WTC11 (cell line): ENCODE data around the gene RASEF. TPM values are rescaled to one million over a fixed set of nuclear protein-coding genes. Genes with fewer than 3 reads are reported as not detected.
"Not testable (repeated sequence)": the region's sequence is repeated elsewhere in the genome, so short reads cannot be mapped to it uniquely, and the experiment has no call there.

ENCODE experiments used
- ATAC-seq: fragments of 200-7000 bp; cut with Tn5 transposase; 2 replicates; pipeline ENCODE4 v1.10.0; 2021; ENCODE audit warnings: mild to moderate bottlenecking, moderate library complexity
- CTCF ChIA-PET: fragments of 300-600 bp; sonication (Branson Sonifier 250); formaldehyde crosslinking; loops from one replicate; lab custom pipeline; 2021; ENCODE audit warnings: antibody characterized with exemption; lab: Charles Lee
- POLR2A ChIA-PET: fragments of 350-600 bp; sonication (Branson Sonifier 250); formaldehyde crosslinking; loops from one replicate; lab custom pipeline; 2021; ENCODE audit warnings: antibody characterized with exemption; lab: Charles Lee
- DNase-seq: peaks from one replicate; pipeline ENCODE4 v3.0.0; 2021; ENCODE audit warnings: low spot score
- H3K27ac Mint-ChIP-seq: 2 replicates; pipeline ENCODE4 v1.8.0; 2021; ENCODE audit warnings: mixed read lengths
- H3K27me3 Mint-ChIP-seq: 2 replicates; pipeline ENCODE4 v1.8.0; 2021; ENCODE audit warnings: low read depth, mild to moderate bottlenecking, moderate library complexity, mixed read lengths
- H3K36me3 Mint-ChIP-seq: 2 replicates; pipeline ENCODE4 v1.8.0; 2021; ENCODE audit warnings: mixed read lengths
- H3K4me1 Mint-ChIP-seq: 2 replicates; pipeline ENCODE4 v1.8.0; 2022; ENCODE audit warnings: mixed read lengths
- H3K4me3 Mint-ChIP-seq: 2 replicates; pipeline ENCODE4 v1.8.0; 2021; ENCODE audit warnings: mild to moderate bottlenecking, moderate library complexity, mixed read lengths
- H3K9me3 Mint-ChIP-seq: 2 replicates; pipeline ENCODE4 v1.8.0; 2021; ENCODE audit warnings: mixed read lengths
- ATF1 ChIP-seq: sonication (generic); formaldehyde crosslinking; IDR thresholded peaks from 2 replicates; pipeline ENCODE4 v1.8.1; 2023; ENCODE audit warnings: mild to moderate bottlenecking, moderate library complexity, missing genetic modification reagents
- ATF3 ChIP-seq: sonication (generic); formaldehyde crosslinking; conservative IDR thresholded peaks from 2 replicates; pipeline ENCODE4 v1.8.1; 2022; ENCODE audit warnings: mild to moderate bottlenecking, missing genetic modification reagents
- CBFB ChIP-seq: sonication (generic); formaldehyde crosslinking; IDR thresholded peaks from 2 replicates; pipeline ENCODE4 v1.8.1; 2022; ENCODE audit warnings: mild to moderate bottlenecking, low read depth, missing genetic modification reagents
- CREM ChIP-seq: sonication (generic); formaldehyde crosslinking; IDR thresholded peaks from 2 replicates; pipeline ENCODE4 v1.8.1; 2022; ENCODE audit warnings: mild to moderate bottlenecking, missing genetic modification reagents, moderate library complexity
- GABPB1 ChIP-seq: sonication (generic); formaldehyde crosslinking; IDR thresholded peaks from 2 replicates; pipeline ENCODE4 v1.8.1; 2023; ENCODE audit warnings: mild to moderate bottlenecking, missing genetic modification reagents
- GTF2I ChIP-seq: fragments of 250-450 bp; sonication (Bioruptor Pico); conservative IDR thresholded peaks from 2 replicates; pipeline ENCODE4 v1.4.0; 2021; ENCODE audit warnings: mild to moderate bottlenecking
- MXD4 ChIP-seq: fragments of 250-450 bp; sonication (Bioruptor Pico); IDR thresholded peaks from 2 replicates; pipeline ENCODE4 v1.8.0; 2021; ENCODE audit warnings: mild to moderate bottlenecking, moderate library complexity, borderline replicate concordance
- NR2C2 ChIP-seq: sonication (generic); formaldehyde crosslinking; IDR thresholded peaks from 2 replicates; pipeline ENCODE4 v1.8.0; 2022; ENCODE audit warnings: mild to moderate bottlenecking, missing genetic modification reagents
- SMAD3 ChIP-seq: sonication (generic); formaldehyde crosslinking; IDR thresholded peaks from 2 replicates; pipeline ENCODE4 v1.8.0; 2022; ENCODE audit warnings: missing genetic modification reagents, mild to moderate bottlenecking, borderline replicate concordance
- ZNF281 ChIP-seq: sonication (generic); formaldehyde crosslinking; IDR thresholded peaks from 2 replicates; pipeline ENCODE4 v1.8.0; 2023; ENCODE audit warnings: mild to moderate bottlenecking, missing genetic modification reagents
- total RNA-seq: library from RNA; stranded (reverse); gene quantifications from 3 replicates; pipeline ENCODE4 v1.2.3, GENCODE V29; 2021
- TF ChIP-seq, protein P1 (sequence below): sonication (generic); formaldehyde crosslinking; IDR thresholded peaks from 2 replicates; pipeline ENCODE4 v1.8.1; 2023; ENCODE audit warnings: mild to moderate bottlenecking, missing genetic modification reagents, borderline replicate concordance

RASEF gene
- total RNA-seq, 1 experiment from 2014 or later: 6.5 TPM

GRCh38 chr9:82940376-82940775 lies 122.6 kb downstream of the RASEF start (continued):
- TF ChIP-seq, protein P1, sequence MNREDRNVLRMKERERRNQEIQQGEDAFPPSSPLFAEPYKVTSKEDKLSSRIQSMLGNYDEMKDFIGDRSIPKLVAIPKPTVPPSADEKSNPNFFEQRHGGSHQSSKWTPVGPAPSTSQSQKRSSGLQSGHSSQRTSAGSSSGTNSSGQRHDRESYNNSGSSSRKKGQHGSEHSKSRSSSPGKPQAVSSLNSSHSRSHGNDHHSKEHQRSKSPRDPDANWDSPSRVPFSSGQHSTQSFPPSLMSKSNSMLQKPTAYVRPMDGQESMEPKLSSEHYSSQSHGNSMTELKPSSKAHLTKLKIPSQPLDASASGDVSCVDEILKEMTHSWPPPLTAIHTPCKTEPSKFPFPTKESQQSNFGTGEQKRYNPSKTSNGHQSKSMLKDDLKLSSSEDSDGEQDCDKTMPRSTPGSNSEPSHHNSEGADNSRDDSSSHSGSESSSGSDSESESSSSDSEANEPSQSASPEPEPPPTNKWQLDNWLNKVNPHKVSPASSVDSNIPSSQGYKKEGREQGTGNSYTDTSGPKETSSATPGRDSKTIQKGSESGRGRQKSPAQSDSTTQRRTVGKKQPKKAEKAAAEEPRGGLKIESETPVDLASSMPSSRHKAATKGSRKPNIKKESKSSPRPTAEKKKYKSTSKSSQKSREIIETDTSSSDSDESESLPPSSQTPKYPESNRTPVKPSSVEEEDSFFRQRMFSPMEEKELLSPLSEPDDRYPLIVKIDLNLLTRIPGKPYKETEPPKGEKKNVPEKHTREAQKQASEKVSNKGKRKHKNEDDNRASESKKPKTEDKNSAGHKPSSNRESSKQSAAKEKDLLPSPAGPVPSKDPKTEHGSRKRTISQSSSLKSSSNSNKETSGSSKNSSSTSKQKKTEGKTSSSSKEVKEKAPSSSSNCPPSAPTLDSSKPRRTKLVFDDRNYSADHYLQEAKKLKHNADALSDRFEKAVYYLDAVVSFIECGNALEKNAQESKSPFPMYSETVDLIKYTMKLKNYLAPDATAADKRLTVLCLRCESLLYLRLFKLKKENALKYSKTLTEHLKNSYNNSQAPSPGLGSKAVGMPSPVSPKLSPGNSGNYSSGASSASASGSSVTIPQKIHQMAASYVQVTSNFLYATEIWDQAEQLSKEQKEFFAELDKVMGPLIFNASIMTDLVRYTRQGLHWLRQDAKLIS (CRISPR knock-in tag): no peak

DNA sequence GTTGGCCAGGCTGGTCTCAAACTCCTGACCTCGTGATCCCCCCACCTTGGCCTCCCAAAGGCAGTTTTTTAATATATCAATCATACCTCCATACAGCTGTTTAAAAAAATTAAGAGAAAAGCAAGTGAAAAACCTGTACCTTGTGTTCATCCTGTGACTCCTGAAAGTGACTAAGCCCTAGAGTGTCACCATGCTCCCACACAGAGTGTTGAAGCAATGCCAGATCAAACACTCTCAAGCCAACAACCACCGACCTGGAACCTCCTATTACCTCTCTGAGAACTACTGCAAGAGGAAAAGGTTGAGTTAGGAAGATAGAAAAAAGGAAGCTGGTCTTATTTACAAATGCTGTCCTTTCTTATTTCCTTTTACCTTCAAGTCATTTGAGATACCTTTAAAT lies 123.5 kb downstream of the RASEF start:
- ATAC-seq: no peak

DNA sequence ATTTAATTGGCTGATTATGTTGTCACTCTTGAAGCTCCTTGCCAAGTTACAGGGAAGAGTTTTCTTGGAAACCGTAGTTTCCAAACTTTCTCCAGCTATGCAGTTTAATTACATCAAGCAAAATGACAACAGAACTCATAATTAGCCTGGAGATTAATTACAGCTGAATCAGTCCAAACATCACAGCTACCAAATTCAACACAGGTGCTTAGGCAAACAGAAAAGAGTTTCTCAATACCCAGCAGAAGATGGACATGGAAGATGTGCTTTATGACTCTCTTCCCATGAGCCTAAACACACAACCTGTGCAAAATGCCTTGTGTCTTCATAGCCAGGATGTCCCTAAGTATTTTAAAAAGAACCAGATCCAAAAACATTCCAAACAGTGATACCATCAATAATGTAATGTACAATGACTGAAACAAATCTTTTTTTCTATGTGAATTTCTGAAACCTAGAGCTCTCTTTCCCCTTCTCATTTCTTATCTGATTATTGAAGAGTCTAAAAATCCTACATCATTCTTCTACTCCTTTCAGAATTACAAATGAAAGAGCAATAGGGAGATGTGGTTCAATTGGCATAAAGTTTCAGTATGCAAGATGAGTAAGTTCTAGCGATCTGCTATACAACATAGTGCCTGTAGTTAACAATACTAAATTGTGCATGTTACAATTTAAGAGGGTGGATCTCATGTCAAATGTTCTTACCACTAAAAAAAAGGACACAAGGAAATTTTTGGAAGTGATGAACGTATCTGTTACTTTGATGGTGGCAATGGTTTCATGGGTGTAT lies 124.3 kb downstream of the RASEF start:
- ATAC-seq (no peak), DNase-seq (no peak)
- H3K27me3 Mint-ChIP-seq: peaks cover 11% of the 10 kb centered on the region
- ChIA-PET CTCF (no interaction called here), POLR2A (no interaction called here)
- peaks cover 8% of the 10 kb centered on the region for H3K9me3 Mint-ChIP-seq
- peaks cover 8% of the 10 kb centered on the region for H3K4me1 Mint-ChIP-seq
- H3K27ac Mint-ChIP-seq: no peak overlapping the region
- no peaks in the 10 kb centered on the region for H3K36me3 Mint-ChIP-seq
- TF ChIP-seq SMAD3 (CRISPR knock-in tag): no peak
- no peak for TF ChIP-seq ZNF281 (CRISPR knock-in tag)
- H3K4me3 Mint-ChIP-seq: no peak overlapping the region

More for the DNA sequence above, 123.5 kb downstream of the RASEF start:
- H3K4me1 Mint-ChIP-seq: peaks cover 8% of the 10 kb centered on the region
- TF ChIP-seq MXD4 (CRISPR knock-in tag) (no peak), GABPB1 (CRISPR knock-in tag) (no peak), CREM (CRISPR knock-in tag) (no peak), CBFB (no peak), SMAD3 (CRISPR knock-in tag) (no peak), GTF2I (no peak), ATF1 (CRISPR knock-in tag) (no peak), ATF3 (CRISPR knock-in tag) (no peak), NR2C2 (no peak)
- TF ChIP-seq, protein P1 (CRISPR knock-in tag): no peak
- no peak overlapping the region for H3K27ac Mint-ChIP-seq
- ChIA-PET CTCF (no interaction called here), POLR2A (no interaction called here)
- peaks cover 3% of the 10 kb centered on the region; the same call in 1 of the 2 replicates for H3K36me3 Mint-ChIP-seq
- no peak overlapping the region for H3K4me3 Mint-ChIP-seq
- peaks cover 7% of the 10 kb centered on the region for H3K9me3 Mint-ChIP-seq
- DNase-seq: no peak
- peaks cover 7% of the 10 kb centered on the region for H3K27me3 Mint-ChIP-seq

DNA sequence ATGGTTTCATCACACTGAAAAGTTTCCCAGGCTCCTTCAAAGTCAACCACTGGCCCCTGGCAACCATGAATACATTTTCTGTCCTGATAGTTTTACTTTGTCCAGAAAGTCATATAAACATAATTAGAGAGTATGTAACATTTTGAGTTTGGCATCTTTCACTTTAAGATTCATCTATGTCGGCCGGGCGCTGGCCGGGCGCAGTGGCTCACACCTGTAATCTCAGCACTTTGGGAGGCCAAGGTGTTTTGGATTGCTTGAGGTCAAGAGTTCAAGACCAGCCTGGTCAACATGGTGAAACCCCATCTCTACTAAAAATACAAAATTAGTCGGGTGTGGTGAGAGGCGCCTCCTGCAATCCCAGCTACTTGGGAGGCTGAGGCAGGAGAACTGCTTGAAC lies 126.4 kb downstream of the RASEF start:
- H3K36me3 Mint-ChIP-seq, ATAC-seq, CTCF ChIA-PET, H3K4me3 Mint-ChIP-seq, DNase-seq, H3K9me3 Mint-ChIP-seq, H3K27ac Mint-ChIP-seq, H3K4me1 Mint-ChIP-seq, POLR2A ChIA-PET: not testable (repeated sequence)
- peaks cover 11% of the 10 kb centered on the region for H3K27me3 Mint-ChIP-seq
